Breast epithelium (tissue), 3 donors: ENCODE measurements around the gene CPNE4.

ENCODE experiments used
- POLR2A ChIP-seq: fragments of 450-650 bp; IDR thresholded peaks from one replicate; pipeline ENCODE4 v1.6.1; 2016; ENCODE audit warnings: antibody characterized with exemption, mild to moderate bottlenecking, moderate library complexity
- POLR2AphosphoS5 ChIP-seq, 3 donors: sonication (generic); formaldehyde crosslinking; IDR thresholded peaks; one replicate each; pipeline ENCODE4 v1.6.1; 2017; ENCODE audit warnings: antibody characterized with exemption in 3 of 3
- TF ChIP-seq, protein P1 (sequence below), 3 donors: fragments of 450-650 bp; IDR thresholded peaks; one replicate each; pipeline ENCODE4 v1.5.1; 2016 to 2017; ENCODE audit warnings: antibody characterized with exemption in 3 of 3, mild to moderate bottlenecking in 3 of 3, moderate library complexity in 3 of 3

DNA sequence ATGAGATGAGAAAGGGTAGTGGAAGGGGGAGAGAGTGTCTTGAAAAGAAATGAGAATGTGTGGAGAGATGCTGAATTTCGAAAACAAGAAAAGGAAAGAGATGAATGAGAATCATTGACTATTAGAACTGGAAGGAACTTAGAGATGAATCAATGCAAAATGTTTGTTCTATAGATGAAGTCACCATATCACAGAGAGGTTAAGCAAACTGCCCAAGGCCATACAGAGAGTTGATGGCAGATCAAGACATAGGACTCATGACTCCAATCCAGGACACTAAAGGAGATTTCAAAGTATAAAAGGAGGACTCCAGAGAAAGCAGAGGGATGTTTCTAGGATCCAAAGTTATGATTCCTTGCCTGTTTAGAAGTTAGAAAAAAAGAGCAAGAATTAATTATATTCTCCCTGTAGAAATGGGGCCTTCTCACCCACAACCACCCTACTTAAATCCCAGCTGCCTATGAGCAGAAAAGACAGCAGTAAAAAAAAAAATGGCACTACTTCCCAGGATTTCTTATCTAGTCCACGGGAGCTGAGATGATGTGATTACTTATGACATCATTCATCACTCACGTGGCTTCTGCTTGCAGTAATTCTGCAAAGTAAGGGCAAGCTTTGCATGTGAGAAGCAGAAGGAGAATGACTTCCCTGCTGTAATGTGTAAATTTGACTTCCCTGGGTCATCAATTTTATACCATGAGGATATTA lies 321.2 kb downstream of the CPNE4 start:
- no peak for TF ChIP-seq POLR2A
- TF ChIP-seq, protein P1, sequence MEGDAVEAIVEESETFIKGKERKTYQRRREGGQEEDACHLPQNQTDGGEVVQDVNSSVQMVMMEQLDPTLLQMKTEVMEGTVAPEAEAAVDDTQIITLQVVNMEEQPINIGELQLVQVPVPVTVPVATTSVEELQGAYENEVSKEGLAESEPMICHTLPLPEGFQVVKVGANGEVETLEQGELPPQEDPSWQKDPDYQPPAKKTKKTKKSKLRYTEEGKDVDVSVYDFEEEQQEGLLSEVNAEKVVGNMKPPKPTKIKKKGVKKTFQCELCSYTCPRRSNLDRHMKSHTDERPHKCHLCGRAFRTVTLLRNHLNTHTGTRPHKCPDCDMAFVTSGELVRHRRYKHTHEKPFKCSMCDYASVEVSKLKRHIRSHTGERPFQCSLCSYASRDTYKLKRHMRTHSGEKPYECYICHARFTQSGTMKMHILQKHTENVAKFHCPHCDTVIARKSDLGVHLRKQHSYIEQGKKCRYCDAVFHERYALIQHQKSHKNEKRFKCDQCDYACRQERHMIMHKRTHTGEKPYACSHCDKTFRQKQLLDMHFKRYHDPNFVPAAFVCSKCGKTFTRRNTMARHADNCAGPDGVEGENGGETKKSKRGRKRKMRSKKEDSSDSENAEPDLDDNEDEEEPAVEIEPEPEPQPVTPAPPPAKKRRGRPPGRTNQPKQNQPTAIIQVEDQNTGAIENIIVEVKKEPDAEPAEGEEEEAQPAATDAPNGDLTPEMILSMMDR (IDR thresholded peaks at IDR 0.05) = no peak
- no peak for TF ChIP-seq POLR2AphosphoS5 (IDR thresholded peaks at IDR 0.05)
